ENCODE measurements around the gene ASPG.

DNA sequence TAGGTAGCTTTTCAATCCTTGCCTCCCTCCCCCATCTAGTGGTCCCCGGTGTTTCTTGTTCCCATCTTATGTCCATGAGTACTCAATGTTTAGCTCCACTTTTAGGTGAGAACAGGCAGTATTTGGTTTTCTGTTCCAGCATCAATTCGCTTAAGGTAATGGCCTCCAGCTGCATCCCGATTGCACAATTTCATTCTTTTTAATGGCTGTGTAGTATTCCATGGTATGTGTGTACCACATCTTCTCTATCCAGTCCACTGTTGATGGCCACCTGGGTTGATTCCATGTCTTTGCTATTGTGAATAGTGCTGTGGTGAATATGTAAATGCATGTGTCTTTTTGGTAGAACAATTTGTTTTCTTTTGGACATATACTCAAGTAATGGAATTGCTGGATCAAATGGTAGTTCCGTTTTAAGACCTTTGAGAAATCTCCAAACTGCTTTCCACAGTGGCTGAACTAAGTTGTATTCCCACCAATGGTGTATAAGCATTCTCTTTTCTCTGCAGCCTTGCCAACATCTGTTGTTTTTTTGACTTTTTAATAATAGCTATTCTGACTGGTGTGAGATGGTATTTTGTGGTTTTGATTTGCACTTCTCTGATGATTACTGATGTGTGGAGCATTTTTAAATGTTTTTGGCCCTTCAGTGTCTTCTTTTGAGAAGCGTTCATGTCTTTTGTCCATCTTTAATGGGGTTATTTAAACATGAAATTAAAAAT lies 34.2 kb upstream of the ASPG start:
- TF ChIP-seq, protein P1, sequence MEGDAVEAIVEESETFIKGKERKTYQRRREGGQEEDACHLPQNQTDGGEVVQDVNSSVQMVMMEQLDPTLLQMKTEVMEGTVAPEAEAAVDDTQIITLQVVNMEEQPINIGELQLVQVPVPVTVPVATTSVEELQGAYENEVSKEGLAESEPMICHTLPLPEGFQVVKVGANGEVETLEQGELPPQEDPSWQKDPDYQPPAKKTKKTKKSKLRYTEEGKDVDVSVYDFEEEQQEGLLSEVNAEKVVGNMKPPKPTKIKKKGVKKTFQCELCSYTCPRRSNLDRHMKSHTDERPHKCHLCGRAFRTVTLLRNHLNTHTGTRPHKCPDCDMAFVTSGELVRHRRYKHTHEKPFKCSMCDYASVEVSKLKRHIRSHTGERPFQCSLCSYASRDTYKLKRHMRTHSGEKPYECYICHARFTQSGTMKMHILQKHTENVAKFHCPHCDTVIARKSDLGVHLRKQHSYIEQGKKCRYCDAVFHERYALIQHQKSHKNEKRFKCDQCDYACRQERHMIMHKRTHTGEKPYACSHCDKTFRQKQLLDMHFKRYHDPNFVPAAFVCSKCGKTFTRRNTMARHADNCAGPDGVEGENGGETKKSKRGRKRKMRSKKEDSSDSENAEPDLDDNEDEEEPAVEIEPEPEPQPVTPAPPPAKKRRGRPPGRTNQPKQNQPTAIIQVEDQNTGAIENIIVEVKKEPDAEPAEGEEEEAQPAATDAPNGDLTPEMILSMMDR (IDR thresholded peaks at IDR 0.05), result no peak
- TF ChIP-seq POLR2A (IDR thresholded peaks at IDR 0.05), result no peak

Data from esophagus squamous epithelium (tissue), 4 donors.